GM12864 (cell line): ENCODE measurements around the gene D2HGDH.

Experiments used
- DNase-seq: peaks from one replicate; pipeline ENCODE4 v3.0.0-alpha.2; 2011; ENCODE audit warnings: low read depth
- H3K4me3 ChIP-seq: 2 replicates; pipeline ENCODE4 v1.5.1; 2011; ENCODE audit warnings: mild to moderate bottlenecking, low read depth, low read length, control low read depth
- TF ChIP-seq, protein P1 (sequence below): IDR thresholded peaks from 2 replicates; pipeline ENCODE4 v1.5.1; 2011; ENCODE audit warnings: low read depth, mild to moderate bottlenecking, moderate library complexity, low read length, control low read depth, inconsistent platforms; ENCODE audit errors: missing control alignments

The D2HGDH gene

DNA sequence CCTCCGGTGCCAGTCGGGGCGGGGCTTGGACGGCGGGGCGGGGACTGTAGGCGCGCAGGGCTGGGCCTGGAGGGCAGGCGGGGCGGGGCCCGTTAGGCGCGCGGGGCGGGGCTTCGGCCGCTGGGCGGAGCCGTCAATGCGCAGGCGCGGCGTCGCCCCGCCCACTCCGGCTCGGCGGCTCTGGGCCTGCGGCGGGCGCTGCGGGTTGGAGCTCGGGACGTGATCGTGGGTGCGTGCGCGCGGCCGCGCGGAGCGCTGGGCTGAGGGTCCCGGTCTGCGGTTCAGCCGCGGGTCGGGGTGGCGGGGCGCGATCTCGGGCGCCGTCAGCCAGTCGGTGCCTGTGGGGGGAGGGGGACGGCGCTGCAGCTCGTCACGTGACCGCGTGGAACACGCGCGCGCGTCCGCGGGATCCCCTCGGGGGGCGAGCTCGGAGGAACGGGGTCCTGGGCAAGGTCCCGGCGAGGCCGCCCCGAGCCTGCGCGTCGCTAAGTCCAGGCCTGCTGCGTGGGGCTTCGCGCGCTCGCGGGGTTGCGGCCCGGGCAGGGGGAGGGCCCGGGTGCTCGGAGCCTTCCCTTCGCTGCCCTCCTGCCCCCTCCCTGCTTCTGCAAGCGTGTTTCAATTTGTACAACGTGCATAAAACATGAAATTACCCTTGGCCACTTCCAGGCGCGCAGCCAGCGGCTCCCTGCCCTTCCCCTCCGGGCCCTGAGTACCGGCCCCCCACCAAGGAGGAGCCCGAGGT lies at the start of gene D2HGDH:
TSS of gene D2HGDH (plus strand) at position 164 of the 742 bp plus-strand sequence. CDS start 595 bp downstream, outside the sequence.
- peak within 1 kb of the TSS; percentile 92 for H3K4me3 ChIP-seq
- no peak for DNase-seq
- TF ChIP-seq, protein P1, sequence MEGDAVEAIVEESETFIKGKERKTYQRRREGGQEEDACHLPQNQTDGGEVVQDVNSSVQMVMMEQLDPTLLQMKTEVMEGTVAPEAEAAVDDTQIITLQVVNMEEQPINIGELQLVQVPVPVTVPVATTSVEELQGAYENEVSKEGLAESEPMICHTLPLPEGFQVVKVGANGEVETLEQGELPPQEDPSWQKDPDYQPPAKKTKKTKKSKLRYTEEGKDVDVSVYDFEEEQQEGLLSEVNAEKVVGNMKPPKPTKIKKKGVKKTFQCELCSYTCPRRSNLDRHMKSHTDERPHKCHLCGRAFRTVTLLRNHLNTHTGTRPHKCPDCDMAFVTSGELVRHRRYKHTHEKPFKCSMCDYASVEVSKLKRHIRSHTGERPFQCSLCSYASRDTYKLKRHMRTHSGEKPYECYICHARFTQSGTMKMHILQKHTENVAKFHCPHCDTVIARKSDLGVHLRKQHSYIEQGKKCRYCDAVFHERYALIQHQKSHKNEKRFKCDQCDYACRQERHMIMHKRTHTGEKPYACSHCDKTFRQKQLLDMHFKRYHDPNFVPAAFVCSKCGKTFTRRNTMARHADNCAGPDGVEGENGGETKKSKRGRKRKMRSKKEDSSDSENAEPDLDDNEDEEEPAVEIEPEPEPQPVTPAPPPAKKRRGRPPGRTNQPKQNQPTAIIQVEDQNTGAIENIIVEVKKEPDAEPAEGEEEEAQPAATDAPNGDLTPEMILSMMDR = no peak

DNA sequence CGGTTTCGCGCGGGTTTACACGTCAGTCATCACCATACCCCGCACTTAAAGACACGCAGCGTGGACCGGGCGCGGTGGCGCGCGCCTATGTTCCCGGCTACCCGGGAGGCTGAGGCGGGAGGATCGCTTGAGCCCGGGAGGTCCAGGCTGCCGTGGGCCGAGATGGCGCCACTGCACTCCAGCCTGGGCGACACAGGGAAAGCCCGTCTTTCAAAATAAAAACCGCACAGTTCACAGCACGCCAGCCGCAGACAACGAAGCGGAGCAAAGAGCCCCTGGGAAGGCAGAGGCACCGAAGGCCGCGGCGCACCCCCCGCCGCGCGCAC lies 48.1 kb upstream of the D2HGDH start:
- DNase-seq = no peak
- TF ChIP-seq, protein P1 = no peak
- H3K4me3 ChIP-seq = peak overlapping the region; percentile 80

DNA sequence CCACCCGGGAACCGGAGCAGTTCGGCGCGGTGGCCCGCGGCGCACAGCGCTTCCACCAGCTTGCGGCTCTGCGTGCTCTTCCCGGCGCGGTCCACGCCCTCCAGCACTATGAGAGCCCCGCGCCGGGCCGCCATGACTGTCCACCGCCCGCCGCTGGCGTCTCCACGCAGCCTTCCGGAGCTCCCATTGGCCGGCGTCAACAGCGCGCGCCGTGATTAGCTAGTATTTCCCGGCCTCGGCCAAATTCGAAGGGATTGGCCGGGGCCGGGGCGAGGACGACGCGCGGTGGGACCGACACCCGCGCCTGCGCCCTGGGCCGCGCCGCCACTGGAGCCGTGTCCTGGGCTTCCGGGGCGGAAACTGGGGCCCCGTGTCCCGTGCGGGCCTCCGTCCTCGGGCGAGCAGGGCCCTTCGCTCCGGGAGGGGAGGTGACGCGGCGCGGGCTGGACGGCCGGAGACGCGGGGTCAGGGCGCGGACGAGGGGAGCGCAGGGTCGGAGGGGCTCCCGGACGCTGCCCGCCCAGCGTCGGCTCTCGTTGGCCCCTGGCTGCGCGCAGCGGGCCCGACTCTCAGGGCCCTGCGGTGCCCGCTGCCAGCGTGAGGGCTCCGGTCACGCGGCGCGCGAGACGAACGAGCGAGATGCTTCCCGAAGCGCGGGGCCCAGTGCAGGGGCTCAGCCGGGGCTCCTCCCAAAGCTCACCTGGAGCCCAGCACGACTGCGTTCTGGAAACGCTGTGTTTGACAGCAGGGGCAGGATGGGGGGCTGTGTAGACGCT lies 47.6 kb upstream of the D2HGDH start, which contains the start of gene DTYMK:
TSS of gene DTYMK (minus strand) at position 166 of the 776 bp plus-strand sequence. CDS start at position 134, 32 bp downstream.
- H3K4me3 ChIP-seq = peak within 1 kb of the TSS; percentile 80
- TF ChIP-seq, protein P1 = no peak
- peak; percentile 71 for DNase-seq

DNA sequence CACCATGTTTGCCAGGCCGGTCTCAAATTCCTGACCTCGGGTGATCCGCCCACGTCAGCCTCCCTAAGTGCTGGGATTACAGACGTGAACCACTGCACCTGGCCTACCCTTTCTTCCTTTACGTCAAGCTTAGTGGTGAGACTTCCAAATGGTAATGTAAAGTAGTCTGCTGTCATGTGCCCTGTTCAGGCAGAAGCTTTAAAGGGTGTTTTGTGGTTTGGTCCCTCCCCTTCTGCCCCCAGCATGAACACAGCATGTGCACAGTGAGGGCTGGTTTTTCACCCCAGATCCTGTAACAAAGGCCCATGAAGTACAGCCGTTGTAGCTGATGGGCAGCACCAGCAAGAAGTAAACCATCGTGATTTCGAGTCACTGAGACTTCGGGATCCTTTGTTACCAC lies 45.1 kb upstream of the D2HGDH start:
- no peak for DNase-seq
- TF ChIP-seq, protein P1 = no peak
- no peak overlapping the region for H3K4me3 ChIP-seq

DNA sequence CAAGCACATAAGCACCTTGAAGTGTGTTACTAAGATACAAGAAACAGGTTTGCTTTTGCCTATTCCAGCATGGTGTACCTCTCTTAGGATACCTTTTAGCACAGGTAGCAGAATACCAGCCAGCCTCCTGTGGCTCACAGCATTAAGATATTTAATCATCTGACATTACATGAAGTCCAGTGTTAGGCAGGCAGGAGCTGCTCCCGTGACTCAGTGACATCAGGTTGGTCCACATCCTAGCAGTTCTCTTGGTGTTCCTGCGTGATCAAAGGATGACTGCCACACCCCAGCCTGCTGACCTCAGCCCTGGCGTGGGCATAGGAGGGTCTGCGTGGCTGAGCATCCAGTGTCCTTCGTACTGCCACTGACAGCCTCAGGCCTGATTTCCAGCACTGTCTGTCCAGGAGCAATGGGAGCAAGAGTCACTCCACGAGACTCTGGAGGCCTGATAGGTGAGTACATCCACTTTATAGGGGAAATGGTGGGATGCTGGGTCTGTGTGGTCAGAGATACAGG lies 44.2 kb upstream of the D2HGDH start:
- TF ChIP-seq, protein P1 = no peak
- H3K4me3 ChIP-seq = no peak overlapping the region
- DNase-seq = no peak

DNA sequence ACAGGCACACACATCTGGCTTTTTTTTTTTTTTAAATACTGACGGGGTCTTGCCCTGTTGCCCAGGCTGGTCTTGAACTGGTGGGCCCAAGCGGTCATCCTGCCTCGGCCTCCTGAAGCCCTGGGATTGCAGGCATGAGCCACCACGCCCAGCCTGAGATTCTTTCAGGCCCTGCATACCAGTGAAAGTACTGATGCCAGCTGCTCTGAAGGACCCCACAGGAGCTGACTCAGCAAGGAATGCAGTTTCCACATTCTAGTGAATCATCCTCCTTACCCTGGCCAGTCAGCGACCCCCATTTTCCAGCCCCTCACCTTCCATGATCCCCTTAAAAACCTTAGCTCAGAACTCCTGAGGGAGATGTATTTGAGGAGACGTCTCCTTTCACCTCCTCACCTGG lies 42.0 kb upstream of the D2HGDH start:
- no peak for DNase-seq
- H3K4me3 ChIP-seq = no peak overlapping the region
- TF ChIP-seq, protein P1 = no peak

DNA sequence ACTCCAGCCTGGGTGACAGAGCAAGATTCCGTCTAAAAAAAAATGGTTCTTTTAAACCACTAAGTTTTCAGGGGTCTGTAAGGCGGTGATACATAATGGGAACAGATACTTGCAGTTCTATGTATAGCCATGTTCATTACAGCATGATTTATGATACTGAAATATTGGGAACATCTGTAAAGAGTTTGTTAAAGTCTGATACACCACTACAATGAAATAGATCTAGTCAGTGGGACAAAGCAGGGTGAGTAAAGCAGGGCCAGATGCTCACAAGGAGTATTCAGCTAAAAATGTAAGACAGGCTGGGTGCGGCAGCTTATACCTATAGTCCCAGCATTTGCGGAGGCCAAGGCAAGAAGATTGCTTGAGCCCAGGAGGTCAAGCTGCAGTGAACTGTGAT lies 38.8 kb upstream of the D2HGDH start:
- TF ChIP-seq, protein P1 = no peak
- H3K4me3 ChIP-seq = no peak overlapping the region
- DNase-seq = no peak
